GM18507 (cell line): ENCODE results near the gene ST6GALNAC5.

ENCODE experiments used
- DNase-seq: peaks from one replicate; pipeline ENCODE4 v3.0.0; 2011; ENCODE audit warnings: low read depth; ENCODE audit not compliant: insufficient read length; ENCODE audit errors: extremely low spot score
- FAIRE-seq: peaks from 2 replicates; lab custom pipeline; 2011; peaks lifted over from hg19 to GRCh38; lab: Jason Lieb, UNC

ST6GALNAC5 gene

GRCh38 chr1:77076759-77077158, 209.5 kb downstream of the ST6GALNAC5 start:
- DNase-seq (no peak), FAIRE-seq (no peak)

- DNase-seq (no peak), FAIRE-seq (no peak)
Measured at GRCh38 chr1:77081834-77082233, 214.6 kb downstream of the ST6GALNAC5 start.

- no peak for FAIRE-seq
- DNase-seq, result no peak
Measured at GRCh38 chr1:77084457-77084856, 217.2 kb downstream of the ST6GALNAC5 start.

GRCh38 chr1:77085109-77085508, 217.8 kb downstream of the ST6GALNAC5 start:
- no peak for FAIRE-seq
- DNase-seq, result no peak

GRCh38 chr1:77089756-77090155, 222.5 kb downstream of the ST6GALNAC5 start:
- no peak for FAIRE-seq
- DNase-seq, result no peak

- DNase-seq (no peak), FAIRE-seq (no peak)
Measured at GRCh38 chr1:77095236-77095635, 228.0 kb downstream of the ST6GALNAC5 start.

- DNase-seq (no peak), FAIRE-seq (no peak)
Measured at GRCh38 chr1:77096496-77097255, 229.4 kb downstream of the ST6GALNAC5 start.

- DNase-seq (no peak), FAIRE-seq (no peak)
Measured at GRCh38 chr1:77100875-77101274, 233.6 kb downstream of the ST6GALNAC5 start.

- DNase-seq (no peak), FAIRE-seq (no peak)
Measured at GRCh38 chr1:77103486-77103885, 236.2 kb downstream of the ST6GALNAC5 start.

- FAIRE-seq (no peak), DNase-seq (no peak)
Measured at GRCh38 chr1:77104672-77105071, 237.4 kb downstream of the ST6GALNAC5 start.
